Hepatocyte (in vitro differentiated cells): ENCODE data around the gene PPA1. TPM values are rescaled to one million over a fixed set of nuclear protein-coding genes. Genes with fewer than 3 reads are reported as not detected.

Experiments used
- DNase-seq: peaks from one replicate; pipeline ENCODE4 v3.0.0-alpha.2; 2016; ENCODE audit warnings: low spot score
- H2AFZ ChIP-seq: fragments of 200-600 bp; sonication (generic); 2 replicates; pipeline ENCODE4 v1.6.0; 2016; ENCODE audit warnings: antibody characterized with exemption, mild to moderate bottlenecking
- H3K27ac ChIP-seq: fragments of 200-600 bp; sonication (generic); 2 replicates; pipeline ENCODE4 v1.5.1; 2016; ENCODE audit warnings: mild to moderate bottlenecking
- H3K27me3 ChIP-seq: fragments of 200-600 bp; sonication (generic); 2 replicates; pipeline ENCODE4 v1.6.1; 2016
- H3K36me3 ChIP-seq: fragments of 200-600 bp; sonication (generic); replicated peaks from 2 replicates; pipeline ENCODE4 v1.5.1; 2016; ENCODE audit warnings: low read depth; ENCODE audit not compliant: insufficient read depth
- H3K4me1 ChIP-seq: fragments of 200-600 bp; sonication (generic); 2 replicates; pipeline ENCODE4 v1.5.1; 2016; ENCODE audit warnings: mild to moderate bottlenecking, moderate library complexity; ENCODE audit not compliant: insufficient read depth
- H3K4me2 ChIP-seq: fragments of 200-600 bp; sonication (generic); 2 replicates; pipeline ENCODE4 v1.6.0; 2016
- H3K4me3 ChIP-seq: fragments of 200-600 bp; sonication (generic); 2 replicates; pipeline ENCODE4 v1.5.1; 2016; ENCODE audit warnings: mild to moderate bottlenecking
- H3K79me2 ChIP-seq: fragments of 200-600 bp; sonication (generic); 2 replicates; pipeline ENCODE4 v1.6.0; 2017; ENCODE audit warnings: mild to moderate bottlenecking
- H3K9me2 ChIP-seq: fragments of 200-600 bp; sonication (generic); replicated peaks from 2 replicates; pipeline ENCODE4 v1.6.0; 2017; ENCODE audit warnings: mild to moderate bottlenecking; ENCODE audit not compliant: insufficient read depth
- H3K9me3 ChIP-seq: fragments of 200-600 bp; sonication (generic); 2 replicates; pipeline ENCODE4 v1.5.1; 2016; ENCODE audit warnings: low read depth, mild to moderate bottlenecking
- H4K20me1 ChIP-seq: fragments of 200-600 bp; sonication (generic); 2 replicates; pipeline ENCODE4 v1.6.0; 2016; ENCODE audit warnings: mild to moderate bottlenecking; ENCODE audit not compliant: insufficient read depth, poor library complexity, severe bottlenecking
- CTCF ChIP-seq: fragments of 200-600 bp; sonication (generic); IDR thresholded peaks from 2 replicates; pipeline ENCODE4 v1.5.1; 2016; ENCODE audit warnings: antibody characterized with exemption, mild to moderate bottlenecking; ENCODE audit not compliant: poor library complexity
- EZH2 ChIP-seq: fragments of 200-600 bp; sonication (generic); IDR thresholded peaks from 2 replicates; pipeline ENCODE4 v1.6.1; 2016; ENCODE audit warnings: antibody characterized with exemption, mild to moderate bottlenecking, borderline replicate concordance
- EZH2phosphoT487 ChIP-seq: fragments of 200-600 bp; sonication (generic); IDR thresholded peaks from one replicate; pipeline ENCODE4 v1.6.1; 2018; ENCODE audit warnings: antibody characterized with exemption, mild to moderate bottlenecking, low read depth, moderate library complexity; ENCODE audit not compliant: unreplicated experiment, severe bottlenecking
- WGBS: methylation state at CpG from one replicate; pipeline ENCODE4 v1.1.6; 2016; ENCODE audit warnings: low lambda C conversion rate; ENCODE audit errors: missing lambda C conversion rate; 5-methylcytosine and 5-hydroxymethylcytosine counted together
- polyA plus RNA-seq: library from polyadenylated mRNA; unstranded; fragments of >200 nt; fragmentation: Nextera tagmentation; extraction: Ambion mirVana; gene quantifications from 2 replicates; pipeline ENCODE4 v1.2.1, GENCODE V29; 2016
- total RNA-seq: library from RNA; depleted of rRNA; stranded (reverse); fragments of >200 nt; gene quantifications from 2 replicates; pipeline ENCODE4 v1.2.3, GENCODE V29; 2014

PPA1 gene
- total and polyA plus RNA-seq, 2 experiments from 2014 or later: 131 to 156 TPM

GRCh38 chr10:70169011-70169410 lies 64.2 kb downstream of the PPA1 start:
- H3K27ac ChIP-seq: peak overlapping the region; percentile 91
- peaks cover 57% of the 10 kb centered on the region for H4K20me1 ChIP-seq
- peaks cover 59% of the 10 kb centered on the region for H3K79me2 ChIP-seq

GRCh38 chr10:70167246-70167645 lies 66.0 kb downstream of the PPA1 start:
- H3K9me2 ChIP-seq: no peaks in the 10 kb centered on the region
- H3K27me3 ChIP-seq: no peaks in the 10 kb centered on the region
- peaks cover 14% of the 10 kb centered on the region for H3K4me1 ChIP-seq
- H4K20me1 ChIP-seq: peaks cover 73% of the 10 kb centered on the region
- H3K9me3 ChIP-seq: no peaks in the 10 kb centered on the region
- H3K27ac ChIP-seq: no peak overlapping the region
- 86% methylated on average over 7 of the region's 7 CpGs for WGBS
- peak overlapping the region; percentile 84 for H3K4me2 ChIP-seq
- H2AFZ ChIP-seq: no peak overlapping the region
- H3K4me3 ChIP-seq: no peak overlapping the region
- DNase-seq: no peak
- H3K79me2 ChIP-seq: peaks cover 75% of the 10 kb centered on the region
- TF ChIP-seq EZH2phosphoT487: no peak
- TF ChIP-seq EZH2: no peak
- no peak for TF ChIP-seq CTCF
- H3K36me3 ChIP-seq: peaks cover 7% of the 10 kb centered on the region

More at GRCh38 chr10:70169011-70169410, 64.2 kb downstream of the PPA1 start:
- H3K36me3 ChIP-seq: peaks cover 7% of the 10 kb centered on the region
- no peak overlapping the region for H2AFZ ChIP-seq
- H3K9me2 ChIP-seq: no peaks in the 10 kb centered on the region
- no peak for DNase-seq
- peak overlapping the region; percentile 84 for H3K4me2 ChIP-seq
- H3K4me1 ChIP-seq: peaks cover 9% of the 10 kb centered on the region
- no peaks in the 10 kb centered on the region for H3K9me3 ChIP-seq
- WGBS: 42% methylated on average over 2 of the region's 2 CpGs
- no peaks in the 10 kb centered on the region for H3K27me3 ChIP-seq
- no peak for TF ChIP-seq CTCF
- TF ChIP-seq EZH2: no peak
- no peak for TF ChIP-seq EZH2phosphoT487
- peak overlapping the region; percentile 47 for H3K4me3 ChIP-seq

DNA sequence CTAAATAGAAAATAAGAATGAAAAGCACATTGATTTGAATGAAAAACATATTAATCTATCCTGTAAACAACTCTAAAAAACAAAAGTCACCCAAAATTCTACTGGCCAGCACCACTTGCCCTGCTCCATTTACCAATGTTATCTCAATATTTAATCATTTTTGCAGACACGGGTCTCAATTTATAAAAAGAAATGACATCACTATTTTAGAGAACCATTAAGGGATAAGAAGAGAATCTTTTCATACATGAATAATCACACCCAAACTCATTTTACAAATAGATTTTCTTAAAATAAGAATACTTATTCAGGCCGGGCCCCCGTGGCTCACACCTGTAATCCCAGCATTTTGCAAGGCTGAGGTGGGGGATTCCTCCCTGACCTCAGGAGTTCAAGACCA lies 66.8 kb downstream of the PPA1 start:
- H3K27ac ChIP-seq: no peak overlapping the region
- 94% methylated on average over 3 of the region's 3 CpGs for WGBS
- no peak for TF ChIP-seq EZH2
- no peak for TF ChIP-seq CTCF
- TF ChIP-seq EZH2phosphoT487: no peak
- H3K9me2 ChIP-seq: no peaks in the 10 kb centered on the region
- no peaks in the 10 kb centered on the region for H3K9me3 ChIP-seq
- H3K4me1 ChIP-seq: peaks cover 14% of the 10 kb centered on the region
- H3K27me3 ChIP-seq: no peaks in the 10 kb centered on the region
- H3K4me3 ChIP-seq: no peak overlapping the region
- no peak for DNase-seq
- H3K4me2 ChIP-seq: no peak overlapping the region
- peaks cover 81% of the 10 kb centered on the region for H4K20me1 ChIP-seq
- no peak overlapping the region for H2AFZ ChIP-seq
- H3K79me2 ChIP-seq: peaks cover 84% of the 10 kb centered on the region
- peaks cover 7% of the 10 kb centered on the region for H3K36me3 ChIP-seq

- Histone ChIP-seq H3K9me2 (no peaks in the 10 kb centered on the region), H2AFZ (no peak overlapping the region), H3K9me3 (no peaks in the 10 kb centered on the region), H3K36me3 (peaks cover 7% of the 10 kb centered on the region), H3K4me1 (peaks cover 14% of the 10 kb centered on the region), H3K4me3 (no peak overlapping the region), H3K4me2 (no peak overlapping the region), H4K20me1 (peaks cover 92% of the 10 kb centered on the region), H3K79me2 (peaks cover 97% of the 10 kb centered on the region), H3K27me3 (no peaks in the 10 kb centered on the region), H3K27ac (no peak overlapping the region)
- DNase-seq: no peak
- no peak for TF ChIP-seq CTCF
- no peak for TF ChIP-seq EZH2phosphoT487
- TF ChIP-seq EZH2: no peak
- 83% methylated on average over 3 of the region's 3 CpGs for WGBS
Measured at GRCh38 chr10:70164163-70164562, 69.1 kb downstream of the PPA1 start.
